Measurements from ENCODE around the gene COL9A1.

COL9A1 gene

DNA sequence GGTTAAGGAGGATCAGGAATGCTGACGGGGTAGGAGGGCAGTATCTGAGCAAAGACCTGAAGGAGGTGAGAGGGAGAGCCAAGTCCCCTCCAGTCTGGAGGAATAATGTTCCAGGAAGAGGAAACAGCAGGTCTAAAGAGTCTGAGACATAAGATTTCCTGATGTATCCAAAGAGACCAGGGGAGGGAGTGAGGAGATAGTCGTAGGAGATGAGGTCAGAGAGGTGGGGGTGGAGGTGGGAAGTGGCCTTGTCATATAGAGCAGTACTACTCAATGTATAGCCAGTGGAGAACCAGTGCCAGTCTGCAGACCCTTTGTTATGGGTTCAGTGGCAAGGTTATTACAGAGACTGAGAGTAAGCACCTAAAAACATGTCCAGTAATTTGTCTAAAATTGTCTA lies 130.6 kb downstream of the COL9A1 start:
- TF ChIP-seq, protein P1, sequence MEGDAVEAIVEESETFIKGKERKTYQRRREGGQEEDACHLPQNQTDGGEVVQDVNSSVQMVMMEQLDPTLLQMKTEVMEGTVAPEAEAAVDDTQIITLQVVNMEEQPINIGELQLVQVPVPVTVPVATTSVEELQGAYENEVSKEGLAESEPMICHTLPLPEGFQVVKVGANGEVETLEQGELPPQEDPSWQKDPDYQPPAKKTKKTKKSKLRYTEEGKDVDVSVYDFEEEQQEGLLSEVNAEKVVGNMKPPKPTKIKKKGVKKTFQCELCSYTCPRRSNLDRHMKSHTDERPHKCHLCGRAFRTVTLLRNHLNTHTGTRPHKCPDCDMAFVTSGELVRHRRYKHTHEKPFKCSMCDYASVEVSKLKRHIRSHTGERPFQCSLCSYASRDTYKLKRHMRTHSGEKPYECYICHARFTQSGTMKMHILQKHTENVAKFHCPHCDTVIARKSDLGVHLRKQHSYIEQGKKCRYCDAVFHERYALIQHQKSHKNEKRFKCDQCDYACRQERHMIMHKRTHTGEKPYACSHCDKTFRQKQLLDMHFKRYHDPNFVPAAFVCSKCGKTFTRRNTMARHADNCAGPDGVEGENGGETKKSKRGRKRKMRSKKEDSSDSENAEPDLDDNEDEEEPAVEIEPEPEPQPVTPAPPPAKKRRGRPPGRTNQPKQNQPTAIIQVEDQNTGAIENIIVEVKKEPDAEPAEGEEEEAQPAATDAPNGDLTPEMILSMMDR (IDR thresholded peaks at IDR 0.05): no peak
- no peak overlapping the region for H3K27ac ChIP-seq
- H3K9me3 ChIP-seq: no peaks in the 10 kb centered on the region
- DNase-seq: no peak
- no peaks in the 10 kb centered on the region for H3K4me1 ChIP-seq
- intact Hi-C loops (cut with DNase I; ENCODE audit: low total_unique reads): no loop called here
- H3K4me3 ChIP-seq: no peak overlapping the region
- no peaks in the 10 kb centered on the region for H3K27me3 ChIP-seq
- no peaks in the 10 kb centered on the region for H3K36me3 ChIP-seq

DNA sequence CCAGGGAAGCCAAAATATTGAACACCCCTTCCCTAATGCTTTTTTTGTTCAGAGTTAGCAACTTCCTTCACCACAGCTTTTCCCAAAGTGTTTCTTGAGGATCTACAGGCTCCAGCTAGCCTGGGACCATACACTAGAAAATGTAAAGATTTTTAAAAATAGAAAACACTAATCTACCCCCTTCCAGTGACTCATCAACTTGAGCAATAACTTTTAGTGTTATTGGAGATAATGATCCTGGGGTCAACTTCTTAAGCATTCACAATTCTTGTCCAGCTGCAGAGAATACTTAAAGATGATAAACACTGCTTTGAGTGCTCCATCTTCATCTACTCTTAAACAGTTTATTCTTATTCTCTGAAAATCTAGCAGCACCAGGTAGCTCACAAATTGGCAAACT lies 131.6 kb downstream of the COL9A1 start:
- H3K27ac ChIP-seq: no peak overlapping the region
- TF ChIP-seq, protein P1 (IDR thresholded peaks at IDR 0.05): no peak
- DNase-seq: no peak
- H3K9me3 ChIP-seq: no peaks in the 10 kb centered on the region
- no peaks in the 10 kb centered on the region for H3K27me3 ChIP-seq
- H3K36me3 ChIP-seq: no peaks in the 10 kb centered on the region
- H3K4me1 ChIP-seq: no peaks in the 10 kb centered on the region
- H3K4me3 ChIP-seq: no peak overlapping the region
- intact Hi-C loops (cut with DNase I; ENCODE audit: low total_unique reads): no loop called here

DNA sequence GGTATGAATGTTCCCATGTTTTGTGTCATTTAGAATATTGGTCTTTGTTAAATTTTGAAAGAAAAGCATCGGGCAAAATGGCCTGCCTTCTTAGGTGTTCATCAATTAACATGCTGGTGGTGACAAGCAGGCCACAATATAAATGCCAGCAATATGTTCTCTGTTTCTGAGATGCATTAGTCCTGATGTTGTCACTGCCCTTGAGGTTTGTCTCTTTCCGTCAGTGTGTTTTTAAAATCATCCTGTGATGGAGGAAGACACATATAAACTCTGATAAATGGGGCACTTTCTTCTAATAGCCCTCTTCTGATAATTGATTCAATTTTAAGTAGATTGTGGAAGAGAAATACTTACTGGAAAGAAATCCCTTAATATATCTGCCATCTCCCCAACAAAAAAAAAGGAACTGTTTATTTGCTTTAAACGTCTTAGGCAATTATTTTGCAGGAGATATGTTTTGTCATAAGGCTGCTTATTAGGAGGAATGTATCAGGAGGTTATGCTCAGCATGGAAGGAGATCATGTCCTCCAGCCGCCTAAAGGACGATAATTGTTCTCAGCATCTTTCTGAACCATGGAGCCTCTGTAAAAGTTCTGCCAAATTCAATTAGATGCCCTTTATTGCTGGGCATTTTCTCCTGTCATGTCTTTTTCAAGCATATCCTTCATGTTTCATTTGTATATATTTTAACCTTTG lies 134.1 kb downstream of the COL9A1 start:
- no peak overlapping the region for H3K4me3 ChIP-seq
- H3K27me3 ChIP-seq: no peaks in the 10 kb centered on the region
- H3K4me1 ChIP-seq: no peaks in the 10 kb centered on the region
- no peak for DNase-seq
- H3K36me3 ChIP-seq: no peaks in the 10 kb centered on the region
- intact Hi-C loops (cut with DNase I; ENCODE audit: low total_unique reads): no loop called here
- no peaks in the 10 kb centered on the region for H3K9me3 ChIP-seq
- TF ChIP-seq, protein P1 (IDR thresholded peaks at IDR 0.05): no peak
- no peak overlapping the region for H3K27ac ChIP-seq

All from tibial artery (tissue), 4 donors.